HepG2 (cell line): ENCODE data around the gene RGS14. TPM values are rescaled to one million over a fixed set of nuclear protein-coding genes. Genes with fewer than 3 reads are reported as not detected.

ENCODE experiments used
- ASH2L ChIP-seq: fragments of 300-600, 200-600 bp; sonication (generic); IDR thresholded peaks from 2 replicates; pipeline ENCODE4 v1.7.0; 2017; ENCODE audit warnings: low read depth, mild to moderate bottlenecking, moderate library complexity, mixed read lengths, low read length; ENCODE audit not compliant: insufficient read length
- CHCHD3 ChIP-seq: sonication (generic); formaldehyde crosslinking; IDR thresholded peaks from 2 replicates; pipeline ENCODE4 v1.8.0; 2022; ENCODE audit warnings: mild to moderate bottlenecking, missing genetic modification reagents, moderate library complexity
- FOXP1 ChIP-seq, 2 experiments: fragments of 450-650 bp in 1 of 2; IDR thresholded peaks; 2 replicates each; pipeline ENCODE4 v1.6.1; 2017 to 2018; ENCODE audit warnings: antibody characterized with exemption in 1 of 2
- HNF4A ChIP-seq: sonication (generic); formaldehyde crosslinking; IDR thresholded peaks from 2 replicates; pipeline ENCODE4 v1.4.0; 2020; ENCODE audit warnings: missing genetic modification reagents
- IKZF4 ChIP-seq: sonication (generic); formaldehyde crosslinking; IDR thresholded peaks from 2 replicates; pipeline ENCODE4 v1.5.1; 2020; ENCODE audit warnings: borderline replicate concordance, mild to moderate bottlenecking, low read depth, missing genetic modification reagents; ENCODE audit errors: not compliant biosample characterization
- KDM6A ChIP-seq: IDR thresholded peaks from 2 replicates; pipeline ENCODE4 v1.6.1; 2016; ENCODE audit warnings: low read depth
- MED8 ChIP-seq: sonication (generic); formaldehyde crosslinking; IDR thresholded peaks from 2 replicates; pipeline ENCODE4 v1.8.1; 2023; ENCODE audit warnings: mild to moderate bottlenecking, missing genetic modification reagents; ENCODE audit not compliant: insufficient replicate concordance
- MEIS1 ChIP-seq: sonication (generic); formaldehyde crosslinking; IDR thresholded peaks from 2 replicates; pipeline ENCODE4 v1.9.0; 2021; ENCODE audit warnings: mild to moderate bottlenecking, missing genetic modification reagents, moderate library complexity, borderline replicate concordance
- MTA3 ChIP-seq: sonication (generic); formaldehyde crosslinking; IDR thresholded peaks from 2 replicates; pipeline ENCODE4 v1.4.0; 2020; ENCODE audit warnings: missing genetic modification reagents
- SP1 ChIP-seq, 2 experiments: fragments of 450-650 bp in 1 of 2; sonication (generic) in 1 of 2; formaldehyde crosslinking in 1 of 2; IDR thresholded peaks; 2 replicates each; pipeline versions ENCODE4 v1.4.0 to v1.6.1; 2016 to 2020; ENCODE audit warnings: missing genetic modification reagents in 1 of 2
- TARDBP ChIP-seq: sonication (generic); formaldehyde crosslinking; IDR thresholded peaks from 2 replicates; pipeline ENCODE4 v1.8.0; 2022; ENCODE audit warnings: mild to moderate bottlenecking, missing genetic modification reagents
- TEAD3 ChIP-seq: optimal IDR thresholded peaks from 2 replicates; pipeline ENCODE3; 2016; ENCODE audit warnings: borderline replicate concordance
- ZNF3 ChIP-seq: IDR thresholded peaks from 2 replicates; pipeline ENCODE4 v1.7.0; 2017; ENCODE audit warnings: inconsistent platforms
- ZNF432 ChIP-seq: sonication (generic); formaldehyde crosslinking; IDR thresholded peaks from 2 replicates; pipeline ENCODE4 v1.5.0; 2020; ENCODE audit warnings: missing genetic modification reagents, mild to moderate bottlenecking, borderline replicate concordance
- ZNF501 ChIP-seq: sonication (generic); formaldehyde crosslinking; IDR thresholded peaks from 2 replicates; pipeline ENCODE4 v1.5.1; 2020; ENCODE audit warnings: mild to moderate bottlenecking, moderate library complexity, missing genetic modification reagents
- ZNF512 ChIP-seq: sonication (generic); formaldehyde crosslinking; IDR thresholded peaks from 2 replicates; pipeline ENCODE4 v1.4.0; 2020; ENCODE audit warnings: mild to moderate bottlenecking, missing genetic modification reagents
- ZNF615 ChIP-seq: sonication (generic); formaldehyde crosslinking; IDR thresholded peaks from 2 replicates; pipeline ENCODE4 v1.5.0; 2020; ENCODE audit warnings: mild to moderate bottlenecking, missing genetic modification reagents, borderline replicate concordance
- ZNF629 ChIP-seq: sonication (generic); formaldehyde crosslinking; conservative IDR thresholded peaks from 2 replicates; pipeline ENCODE4 v1.5.0; 2020; ENCODE audit warnings: missing genetic modification reagents
- ZNF644 ChIP-seq: IDR thresholded peaks from 2 replicates; pipeline ENCODE4 v1.6.1; 2016; ENCODE audit warnings: low read depth
- ZNF773 ChIP-seq: sonication (generic); formaldehyde crosslinking; IDR thresholded peaks from 2 replicates; pipeline ENCODE4 v1.4.0; 2020; ENCODE audit warnings: missing genetic modification reagents, borderline replicate concordance
- ZNF777 ChIP-seq: sonication (generic); formaldehyde crosslinking; IDR thresholded peaks from 2 replicates; pipeline ENCODE4 v1.4.0; 2020; ENCODE audit warnings: missing genetic modification reagents
- ZSCAN12 ChIP-seq: sonication (generic); formaldehyde crosslinking; IDR thresholded peaks from 2 replicates; pipeline ENCODE4 v1.9.0; 2021; ENCODE audit warnings: mild to moderate bottlenecking, missing genetic modification reagents
- polyA plus RNA-seq, 8 experiments: library from polyadenylated mRNA; depleted of rRNA in 3 of 8; stranded (reverse) in 7 of 8; unstranded in 1 of 8; fragments of >200 nt; fragmentation: Illumina TruSeq in 4 of 8; extraction: Trizol in 4 of 8; gene quantifications; 2 replicates each; pipeline versions ENCODE4 v1.2.1 to v1.2.3, GENCODE V29; 2011 to 2016; ENCODE audit warnings: low read depth in 4 of 8, missing spikeins in 1 of 8, mixed read lengths in 1 of 8; ENCODE audit not compliant: insufficient read depth in 1 of 8
- total RNA-seq, 5 experiments: library from RNA; depleted of rRNA; stranded (reverse); fragments of >200 nt; fragmentation: Illumina TruSeq; extraction: Trizol; gene quantifications; 2 replicates each; pipeline ENCODE4 v1.2.3, GENCODE V29; 2016; ENCODE audit warnings: low read depth in 1 of 5
- TF ChIP-seq, protein P1 (sequence below): sonication (generic); formaldehyde crosslinking; conservative IDR thresholded peaks from 2 replicates; pipeline ENCODE4 v1.5.0; 2020; ENCODE audit warnings: missing genetic modification reagents
- TF ChIP-seq, protein P2 (sequence below): sonication (generic); formaldehyde crosslinking; IDR thresholded peaks from 2 replicates; pipeline ENCODE4 v1.4.0; 2020; ENCODE audit warnings: missing genetic modification reagents

The RGS14 gene
- total and polyA plus RNA-seq, 2 of the 13 experiments (the other 11 are each of a cell fraction or from before 2014, with no cell fraction given): 11.1 to 17.2 TPM

- TF ChIP-seq CHCHD3 (CRISPR knock-in tag) (0 out of 2 replicates have a peak, but pooled peaks have one; percentile 57), ZNF501 (CRISPR knock-in tag) (peak; percentile 98), TEAD3 (CRISPR knock-in tag) (peak; percentile 75), HNF4A (no peak), TARDBP (CRISPR knock-in tag) (peak; percentile 77; the same call in 1 of the 2 replicates), SP1 (IDR thresholded peaks at IDR 0.05) (no peak), SP1 (CRISPR knock-in tag; IDR thresholded peaks at IDR 0.05) (peak; percentile 59), ZNF773 (CRISPR knock-in tag) (no peak), ASH2L (peak; percentile 97), IKZF4 (CRISPR knock-in tag) (peak; percentile 28), ZNF432 (CRISPR knock-in tag) (no peak), MEIS1 (peak; percentile 87; the same call in 1 of the 2 replicates), ZNF512 (CRISPR knock-in tag) (no peak), MTA3 (CRISPR knock-in tag) (no peak), ZNF3 (CRISPR knock-in tag) (0 out of 2 replicates have a peak, but pooled peaks have one; percentile 22), MED8 (CRISPR knock-in tag) (no peak), ZNF644 (CRISPR knock-in tag) (no peak), KDM6A (no peak), ZNF777 (CRISPR knock-in tag) (peak; percentile 56), ZSCAN12 (CRISPR knock-in tag) (no peak), FOXP1 (IDR thresholded peaks at IDR 0.05) (no peak), FOXP1 (CRISPR knock-in tag; IDR thresholded peaks at IDR 0.05) (no peak), ZNF615 (CRISPR knock-in tag) (no peak), ZNF629 (CRISPR knock-in tag) (peak; percentile 17)
- TF ChIP-seq, protein P1, sequence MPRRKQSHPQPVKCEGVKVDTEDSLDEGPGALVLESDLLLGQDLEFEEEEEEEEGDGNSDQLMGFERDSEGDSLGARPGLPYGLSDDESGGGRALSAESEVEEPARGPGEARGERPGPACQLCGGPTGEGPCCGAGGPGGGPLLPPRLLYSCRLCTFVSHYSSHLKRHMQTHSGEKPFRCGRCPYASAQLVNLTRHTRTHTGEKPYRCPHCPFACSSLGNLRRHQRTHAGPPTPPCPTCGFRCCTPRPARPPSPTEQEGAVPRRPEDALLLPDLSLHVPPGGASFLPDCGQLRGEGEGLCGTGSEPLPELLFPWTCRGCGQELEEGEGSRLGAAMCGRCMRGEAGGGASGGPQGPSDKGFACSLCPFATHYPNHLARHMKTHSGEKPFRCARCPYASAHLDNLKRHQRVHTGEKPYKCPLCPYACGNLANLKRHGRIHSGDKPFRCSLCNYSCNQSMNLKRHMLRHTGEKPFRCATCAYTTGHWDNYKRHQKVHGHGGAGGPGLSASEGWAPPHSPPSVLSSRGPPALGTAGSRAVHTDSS: no peak
- TF ChIP-seq, protein P2, sequence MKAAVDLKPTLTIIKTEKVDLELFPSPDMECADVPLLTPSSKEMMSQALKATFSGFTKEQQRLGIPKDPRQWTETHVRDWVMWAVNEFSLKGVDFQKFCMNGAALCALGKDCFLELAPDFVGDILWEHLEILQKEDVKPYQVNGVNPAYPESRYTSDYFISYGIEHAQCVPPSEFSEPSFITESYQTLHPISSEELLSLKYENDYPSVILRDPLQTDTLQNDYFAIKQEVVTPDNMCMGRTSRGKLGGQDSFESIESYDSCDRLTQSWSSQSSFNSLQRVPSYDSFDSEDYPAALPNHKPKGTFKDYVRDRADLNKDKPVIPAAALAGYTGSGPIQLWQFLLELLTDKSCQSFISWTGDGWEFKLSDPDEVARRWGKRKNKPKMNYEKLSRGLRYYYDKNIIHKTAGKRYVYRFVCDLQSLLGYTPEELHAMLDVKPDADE (CRISPR knock-in tag): no peak
Observed at GRCh38 chr5:177351392-177352329, 6.1 kb upstream of the RGS14 start, which contains the start of gene LMAN2 (continued).
